GM21381 (cell line): ENCODE measurements around the gene CSF1R.
"Not testable (repeated sequence)": the region's sequence is repeated elsewhere in the genome, so short reads cannot be mapped to it uniquely, and the experiment has no call there.

Experiments used
- ATAC-seq: cut with Tn5 transposase; IDR thresholded peaks from one replicate; pipeline ENCODE4 v1.9.1; 2021; ENCODE audit warnings: mild to moderate bottlenecking, moderate library complexity; ENCODE audit not compliant: unreplicated experiment

CSF1R gene

DNA sequence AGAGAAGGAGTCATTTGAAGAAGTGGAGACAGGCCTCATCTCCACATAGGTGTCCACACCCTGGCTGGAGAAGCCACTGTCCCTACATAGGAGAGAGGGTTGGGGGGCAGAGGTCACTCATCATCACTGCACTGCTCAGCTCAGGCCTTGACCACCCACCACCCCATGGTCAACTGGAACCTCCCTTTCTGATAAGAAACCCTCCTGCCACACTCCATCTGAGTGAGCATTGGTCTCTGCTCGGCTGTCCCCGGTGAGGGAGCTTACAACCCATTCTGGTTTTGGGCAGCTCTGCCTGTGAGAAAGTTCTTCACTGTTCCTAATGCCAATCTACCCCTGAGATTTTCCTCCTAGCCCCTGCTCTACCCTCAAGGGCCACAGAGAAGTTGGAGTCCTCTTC is 28.8 kb downstream of the CSF1R start:
- no peak for ATAC-seq

DNA sequence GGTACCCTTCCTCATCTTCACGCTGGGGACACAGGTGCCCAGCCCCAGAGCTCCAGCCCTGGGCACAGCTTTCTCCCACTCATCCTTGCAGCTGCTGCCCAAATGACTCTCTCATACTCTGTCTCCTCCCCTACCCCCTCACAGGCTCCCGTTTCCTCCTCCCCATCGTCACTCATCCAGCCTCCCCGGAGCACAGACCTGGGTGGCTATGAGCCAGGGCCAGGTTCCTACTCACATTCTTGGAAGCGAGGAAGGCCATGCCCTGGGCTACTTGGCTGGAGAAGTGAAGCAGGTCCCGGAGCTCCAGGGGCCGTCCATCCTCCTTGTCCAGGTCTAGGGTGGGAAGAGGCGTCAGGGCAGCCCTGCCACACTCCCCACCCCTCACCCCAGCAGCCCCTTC is 29.3 kb downstream of the CSF1R start:
- no peak for ATAC-seq

DNA sequence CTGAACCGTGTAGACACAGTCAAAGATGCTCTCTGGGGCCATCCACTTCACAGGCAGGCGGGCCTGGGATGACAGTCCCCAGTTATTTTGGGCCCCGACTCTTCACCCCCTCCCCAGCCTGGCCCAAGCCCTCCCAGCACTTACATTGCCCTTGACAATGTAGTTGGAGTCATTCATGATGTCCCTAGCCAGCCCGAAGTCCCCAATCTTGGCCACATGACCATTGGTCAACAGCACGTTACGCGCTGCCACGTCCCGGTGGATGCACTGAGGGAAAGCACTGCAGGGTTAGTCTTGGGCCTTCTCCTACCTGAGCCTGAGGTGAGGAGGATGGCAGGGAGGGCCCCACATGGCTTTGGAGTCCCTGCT is 30.3 kb downstream of the CSF1R start:
- ATAC-seq, result no peak

GRCh38 chr5:150055326-150056074 is 30.9 kb downstream of the CSF1R start:
- no peak for ATAC-seq

DNA sequence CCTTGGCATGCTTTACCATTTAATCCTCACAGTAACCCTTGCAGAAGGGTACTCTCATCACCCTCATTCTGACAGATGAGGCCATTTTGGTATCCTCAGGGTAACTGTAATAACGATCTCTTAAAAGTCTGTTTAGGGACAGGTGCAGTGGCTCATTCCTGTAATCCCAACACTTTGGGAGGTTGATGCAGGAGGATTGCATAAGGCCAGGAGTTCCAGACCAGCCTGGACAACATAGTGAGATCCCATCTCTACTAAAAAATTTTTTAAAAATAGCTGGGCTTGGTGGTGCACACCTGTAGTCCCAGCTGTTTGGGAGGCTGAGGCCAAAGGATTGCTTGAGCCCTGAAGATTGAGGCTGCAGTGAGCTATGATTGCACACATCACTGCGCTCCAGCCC is 31.8 kb downstream of the CSF1R start:
- no peak for ATAC-seq

DNA sequence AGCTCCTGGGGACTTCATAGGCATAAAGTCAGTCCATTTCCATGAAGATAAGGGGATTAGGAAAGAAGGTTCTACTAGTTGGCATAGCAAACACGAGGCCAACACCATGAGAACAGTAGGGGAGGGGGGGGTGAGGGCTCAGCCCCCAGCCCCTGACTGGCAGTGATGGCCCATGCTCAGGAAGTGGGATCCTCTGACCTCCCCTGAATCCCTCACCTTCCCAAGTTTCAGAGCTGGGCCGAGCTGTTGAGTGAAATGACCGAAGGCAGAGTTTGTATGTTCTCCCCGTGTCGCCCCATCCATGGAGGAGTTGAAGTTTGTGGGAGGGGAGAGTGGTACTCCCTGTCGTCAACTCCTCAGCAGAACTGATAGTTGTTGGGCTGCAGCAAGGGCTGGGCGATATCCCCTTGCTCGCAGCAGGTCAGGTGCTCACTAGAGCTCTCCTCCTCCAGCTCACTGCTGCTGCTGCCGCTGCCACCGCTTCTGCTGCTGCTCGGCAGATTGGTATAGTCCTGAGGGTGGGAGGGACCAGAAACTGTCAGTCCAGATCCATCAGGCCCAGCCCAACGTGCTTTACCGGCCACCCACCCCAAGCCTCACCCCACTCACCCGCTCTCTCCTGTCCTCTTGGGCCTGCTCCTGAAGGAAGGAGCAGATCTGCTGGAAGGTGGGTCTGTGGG is 32.5 kb downstream of the CSF1R start:
- no peak for ATAC-seq

DNA sequence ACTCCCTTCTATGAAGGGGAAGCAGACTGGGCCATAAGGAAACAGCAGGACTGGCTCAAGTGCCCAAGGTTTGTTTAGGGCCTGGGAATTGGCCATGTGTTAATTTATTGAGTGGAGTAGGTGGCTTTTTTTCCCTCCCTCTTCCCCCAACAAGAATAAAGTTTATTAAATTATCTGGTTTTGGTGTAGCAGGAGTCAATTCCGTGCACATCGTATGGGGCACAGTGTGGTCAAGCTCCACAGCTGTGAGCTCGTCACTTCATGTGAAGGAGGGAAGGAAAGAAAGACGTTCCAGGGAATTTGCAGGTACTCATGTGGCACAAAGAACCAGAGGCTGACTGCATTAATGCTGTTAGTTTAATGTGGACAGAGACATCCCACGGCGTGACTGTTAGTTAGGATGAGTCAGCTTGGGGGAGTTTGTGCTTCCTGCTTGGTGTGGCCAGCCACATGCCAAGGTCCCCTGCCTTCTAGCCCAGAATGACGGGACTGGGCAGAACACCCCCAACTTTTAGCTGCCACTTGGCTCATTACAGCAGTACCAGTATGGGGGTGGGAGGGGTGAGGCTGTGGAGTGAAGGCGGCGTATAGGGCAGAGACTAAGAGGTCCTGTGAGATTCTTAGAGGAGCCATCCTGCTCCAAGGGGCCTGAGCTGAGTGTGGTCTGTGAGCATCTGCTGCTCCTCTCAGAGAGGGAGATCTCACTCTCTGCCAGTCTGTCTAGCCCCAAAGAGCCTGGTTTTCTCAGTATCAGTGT is 33.2 kb downstream of the CSF1R start:
- ATAC-seq, result no peak

- ATAC-seq, result no peak
These were observed 34.0 kb downstream of the CSF1R start for GRCh38 chr5:150052226-150052955.

GRCh38 chr5:150051657-150052195 is 34.6 kb downstream of the CSF1R start:
- no peak for ATAC-seq

GRCh38 chr5:150050172-150050811 is 36.1 kb downstream of the CSF1R start:
- ATAC-seq, result not testable (repeated sequence)

DNA sequence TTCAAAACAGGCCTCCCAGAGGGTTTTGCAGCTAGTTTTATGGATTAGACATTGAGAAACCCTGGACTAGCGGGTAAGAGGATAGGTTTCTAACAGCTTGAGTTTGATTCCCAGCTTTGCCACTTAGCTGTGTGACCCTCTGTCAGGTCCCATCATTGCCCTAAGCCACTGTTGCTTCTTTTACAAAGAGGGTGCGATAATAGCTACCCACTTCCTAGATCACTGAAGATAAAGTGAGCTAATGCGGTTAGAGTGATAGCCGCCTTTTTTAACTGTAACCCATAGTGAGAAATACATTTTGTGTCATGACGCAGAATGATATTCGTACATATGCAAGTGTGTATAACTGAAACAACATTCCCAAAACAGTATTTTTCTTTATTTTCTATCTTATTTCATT is 40.3 kb downstream of the CSF1R start:
- ATAC-seq, result no peak

- no peak for ATAC-seq
These were observed 40.8 kb downstream of the CSF1R start for GRCh38 chr5:150045549-150045948.

DNA sequence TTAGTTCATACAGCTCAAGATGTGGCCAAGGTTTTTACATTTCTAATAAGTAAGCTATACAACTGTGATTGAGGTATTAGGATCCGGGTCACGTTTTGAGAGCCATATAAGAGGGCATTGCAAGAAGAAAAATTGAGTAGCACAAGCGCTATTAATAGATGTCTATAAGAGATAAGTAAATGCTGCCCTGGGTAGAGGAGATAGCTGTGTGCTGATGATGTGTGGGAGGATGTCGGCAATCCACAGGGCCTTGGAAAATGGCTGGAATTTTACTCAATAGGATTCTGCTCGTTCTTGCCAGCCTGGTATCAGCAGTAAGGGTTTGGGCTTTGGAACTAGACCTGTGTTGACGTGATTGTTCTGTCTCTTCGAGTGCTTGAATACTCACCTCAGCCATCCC is 41.6 kb downstream of the CSF1R start:
- ATAC-seq, result no peak

DNA sequence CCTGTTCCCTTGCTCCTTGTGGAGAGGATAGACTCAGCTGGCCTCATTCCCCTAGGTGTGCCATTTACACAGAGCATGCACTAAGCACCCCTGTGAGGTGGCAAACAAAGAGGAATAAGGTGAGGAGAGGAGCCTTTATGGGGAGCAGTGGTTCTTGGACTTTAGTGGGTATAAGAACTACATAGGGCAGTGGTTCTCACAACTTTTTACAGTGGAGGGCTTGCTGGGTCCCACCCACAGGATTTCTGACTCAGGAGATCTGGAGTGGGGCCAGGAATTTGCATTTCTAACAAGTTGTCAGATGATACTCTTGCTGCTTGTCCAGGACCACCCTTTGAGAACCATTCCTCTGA is 42.0 kb downstream of the CSF1R start:
- ATAC-seq, result no peak

DNA sequence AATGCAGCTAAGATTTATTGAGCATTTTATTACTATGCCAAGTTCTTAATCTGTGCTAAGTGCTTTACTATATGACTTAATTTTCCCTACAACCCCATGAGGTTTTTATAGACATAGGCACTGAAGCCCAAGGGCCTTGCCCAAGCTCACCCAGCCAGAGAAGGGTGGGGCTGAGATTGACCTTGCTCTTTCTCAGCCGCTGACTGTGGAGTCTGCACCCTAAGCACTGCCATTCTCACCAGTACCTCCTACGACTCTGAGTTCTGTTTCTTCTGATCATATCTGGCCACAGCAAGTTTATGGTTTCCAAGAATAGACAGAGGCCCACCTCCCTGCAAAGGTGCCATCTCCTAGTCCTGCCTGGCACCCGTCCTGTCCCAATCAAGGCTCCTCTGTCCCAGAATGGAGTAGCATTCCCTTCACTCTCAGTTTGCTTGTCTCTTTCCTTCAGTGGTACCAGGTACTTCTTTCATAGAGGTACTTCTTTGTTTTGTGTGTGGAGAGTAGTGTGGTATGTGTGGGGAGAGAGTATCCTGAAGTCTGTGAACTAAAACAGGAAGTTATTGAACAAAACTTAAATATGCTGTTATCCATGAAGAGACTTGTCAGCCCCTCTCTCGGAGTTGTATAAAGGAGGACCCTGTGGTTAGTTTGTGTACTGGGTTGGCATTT is 42.6 kb downstream of the CSF1R start:
- ATAC-seq, result no peak

- no peak for ATAC-seq
These were observed 43.9 kb downstream of the CSF1R start for GRCh38 chr5:150042459-150042858.

DNA sequence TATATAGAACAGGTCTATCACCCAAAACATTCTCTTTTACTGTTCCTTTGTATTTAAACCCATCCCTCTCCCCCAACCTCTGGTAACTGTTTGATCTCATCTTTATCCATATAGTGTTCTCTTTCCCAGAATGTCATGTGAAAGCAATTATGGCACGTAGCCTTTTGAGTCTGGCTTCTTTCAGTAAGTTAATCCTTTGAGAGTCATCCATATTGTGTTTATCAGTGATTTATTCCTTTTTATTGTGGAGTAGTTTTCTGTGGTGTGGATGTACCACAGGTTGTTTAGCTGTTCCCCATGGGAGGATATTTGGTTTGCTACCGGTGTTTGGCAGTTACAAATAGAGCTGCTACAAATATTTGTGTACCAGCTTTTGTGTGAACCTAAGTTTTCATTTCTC is 47.8 kb downstream of the CSF1R start:
- ATAC-seq, result no peak

GRCh38 chr5:150036513-150036912 is 49.8 kb downstream of the CSF1R start:
- ATAC-seq, result no peak

GRCh38 chr5:150035139-150035895 is 51.0 kb downstream of the CSF1R start:
- ATAC-seq, result peak; percentile 90
